Lower leg skin (tissue), 3 donors: ENCODE measurements around the gene NSG1.

ENCODE experiments used
- POLR2A ChIP-seq, 2 donors: fragments of 450-650 bp; IDR thresholded peaks; one replicate each; pipeline ENCODE4 v1.6.1; 2016 to 2017; ENCODE audit warnings: antibody characterized with exemption in 2 of 2, mild to moderate bottlenecking in 1 of 2, moderate library complexity in 1 of 2
- TF ChIP-seq, protein P1 (sequence below), 3 donors: fragments of 450-650 bp; IDR thresholded peaks; one replicate each; pipeline ENCODE4 v1.5.1; 2016; ENCODE audit warnings: antibody characterized with exemption in 3 of 3, mild to moderate bottlenecking in 3 of 3, moderate library complexity in 2 of 3

DNA sequence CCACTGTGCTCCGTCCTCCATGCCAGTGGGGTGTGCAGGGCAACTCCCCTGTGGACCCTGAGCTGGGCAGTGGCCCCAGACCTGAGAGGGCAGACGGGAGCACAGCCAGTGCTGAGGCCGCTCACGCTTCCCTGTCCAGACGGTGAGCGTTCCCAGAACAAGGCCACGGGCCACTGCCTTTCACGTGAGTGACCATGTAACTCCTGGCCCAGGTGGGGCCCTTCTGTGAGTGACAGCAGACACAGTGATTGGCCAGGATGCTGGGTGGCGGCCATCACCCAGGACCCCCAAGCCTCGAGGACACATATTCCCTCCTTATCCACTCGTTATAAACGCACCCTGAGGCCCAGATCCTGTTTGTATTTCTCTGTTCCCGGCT, 10.5 kb downstream of the NSG1 start:
- TF ChIP-seq, protein P1, sequence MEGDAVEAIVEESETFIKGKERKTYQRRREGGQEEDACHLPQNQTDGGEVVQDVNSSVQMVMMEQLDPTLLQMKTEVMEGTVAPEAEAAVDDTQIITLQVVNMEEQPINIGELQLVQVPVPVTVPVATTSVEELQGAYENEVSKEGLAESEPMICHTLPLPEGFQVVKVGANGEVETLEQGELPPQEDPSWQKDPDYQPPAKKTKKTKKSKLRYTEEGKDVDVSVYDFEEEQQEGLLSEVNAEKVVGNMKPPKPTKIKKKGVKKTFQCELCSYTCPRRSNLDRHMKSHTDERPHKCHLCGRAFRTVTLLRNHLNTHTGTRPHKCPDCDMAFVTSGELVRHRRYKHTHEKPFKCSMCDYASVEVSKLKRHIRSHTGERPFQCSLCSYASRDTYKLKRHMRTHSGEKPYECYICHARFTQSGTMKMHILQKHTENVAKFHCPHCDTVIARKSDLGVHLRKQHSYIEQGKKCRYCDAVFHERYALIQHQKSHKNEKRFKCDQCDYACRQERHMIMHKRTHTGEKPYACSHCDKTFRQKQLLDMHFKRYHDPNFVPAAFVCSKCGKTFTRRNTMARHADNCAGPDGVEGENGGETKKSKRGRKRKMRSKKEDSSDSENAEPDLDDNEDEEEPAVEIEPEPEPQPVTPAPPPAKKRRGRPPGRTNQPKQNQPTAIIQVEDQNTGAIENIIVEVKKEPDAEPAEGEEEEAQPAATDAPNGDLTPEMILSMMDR (IDR thresholded peaks at IDR 0.05) = no peak
- no peak for TF ChIP-seq POLR2A (IDR thresholded peaks at IDR 0.05)
